ENCODE data around the gene AADACL2. TPM values are rescaled to one million over a fixed set of nuclear protein-coding genes. Genes with fewer than 3 reads are reported as not detected.

AADACL2 gene
- total RNA-seq, 2 donors from 2014 or later, result 0.10 to 1.2 TPM

DNA sequence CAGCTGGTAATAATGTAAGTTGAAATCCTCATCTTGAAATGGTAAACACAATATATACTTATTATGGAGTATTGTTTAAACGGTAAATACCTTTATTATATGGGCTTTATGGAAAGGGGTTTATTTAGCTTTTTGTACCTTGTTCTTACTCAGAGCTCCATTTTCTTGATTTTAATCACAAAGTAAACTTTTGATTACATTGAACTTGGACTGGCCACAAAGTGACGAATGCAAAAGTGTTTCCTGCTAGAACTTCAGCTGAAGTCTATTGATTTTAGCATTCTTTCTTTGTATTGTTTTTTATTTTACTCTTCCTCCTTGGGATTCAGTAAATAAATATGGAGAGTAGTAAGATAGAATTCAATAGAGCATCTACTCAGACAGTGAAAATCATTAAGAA is 60.4 kb downstream of the AADACL2 start:
- intact Hi-C loops (cut with DNase I), result no loop called here
- DNase-seq (ENCODE audit: low spot score), result no peak

DNA sequence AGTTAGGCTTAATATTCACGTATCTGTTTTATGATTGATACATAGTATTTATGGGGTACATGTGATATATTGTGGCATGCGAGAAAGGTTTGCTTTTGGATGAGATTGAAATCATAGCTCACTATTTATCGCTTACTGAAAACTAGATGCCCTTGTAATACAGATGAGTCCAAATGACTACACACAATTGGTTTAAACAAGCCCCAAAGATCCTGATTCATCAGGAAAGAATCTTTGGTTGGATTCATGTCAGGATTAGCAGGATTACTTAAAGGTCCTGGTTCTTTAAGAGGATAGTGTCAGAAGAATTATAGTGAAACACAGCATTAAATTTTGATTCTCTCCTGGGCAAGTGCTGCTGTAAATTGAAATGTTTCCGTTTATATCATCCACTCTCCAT is 61.5 kb downstream of the AADACL2 start:
- intact Hi-C loops (cut with DNase I), result no loop called here
- no peak for DNase-seq (ENCODE audit: low spot score)

- DNase-seq (ENCODE audit: low spot score), result no peak
- intact Hi-C loops (cut with DNase I), result no loop called here
Measured at GRCh38 chr3:151796105-151796680, 62.5 kb downstream of the AADACL2 start.

DNA sequence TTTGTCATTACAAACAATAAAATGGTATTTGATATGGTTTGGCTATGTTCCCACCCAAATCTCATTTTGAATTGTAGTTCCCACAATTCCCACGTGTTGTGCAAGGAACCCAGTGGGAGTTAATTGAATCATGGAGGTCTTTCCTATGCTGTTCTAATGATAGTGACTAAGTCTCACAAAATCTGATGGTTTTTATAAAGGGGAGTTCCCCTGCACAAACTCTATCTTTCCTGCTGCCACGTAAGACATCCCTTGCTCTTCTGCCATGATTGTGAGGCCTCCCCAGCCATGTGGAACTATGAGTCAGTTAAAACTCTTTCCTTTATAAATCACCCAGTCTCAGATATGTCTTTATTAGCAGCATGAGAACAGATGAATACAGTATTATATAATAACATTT is 64.7 kb downstream of the AADACL2 start:
- no peak for DNase-seq (ENCODE audit: low spot score)

GRCh38 chr3:151800431-151800830 is 66.7 kb downstream of the AADACL2 start:
- DNase-seq (ENCODE audit: low spot score), result no peak
- intact Hi-C loops (cut with DNase I), result no loop called here

More for the DNA sequence above, 64.7 kb downstream of the AADACL2 start:
- intact Hi-C loops (cut with DNase I), result no loop called here

- intact Hi-C loops (cut with DNase I), result no loop called here
- no peak for DNase-seq (ENCODE audit: low spot score)
Measured at GRCh38 chr3:151804267-151804666, 70.5 kb downstream of the AADACL2 start.

DNA sequence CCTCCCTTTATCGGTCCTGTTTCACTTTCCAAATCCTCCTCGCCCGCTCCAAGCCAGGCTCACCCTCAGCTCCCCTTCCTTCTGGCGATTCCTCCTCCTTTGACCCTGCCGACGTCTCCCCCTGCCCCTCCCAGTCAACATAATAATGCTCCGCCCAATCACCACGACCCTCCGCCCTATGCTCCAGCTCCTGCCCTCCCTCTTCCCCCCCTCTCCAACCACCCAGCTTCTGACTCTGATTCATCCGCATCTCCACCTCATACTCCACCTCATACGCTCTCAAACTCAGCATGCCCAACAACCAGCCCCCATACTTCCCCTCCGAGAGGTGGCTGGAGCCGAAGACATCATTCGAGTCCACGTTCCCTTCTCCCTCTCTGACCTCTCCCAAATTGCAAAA is 73.1 kb downstream of the AADACL2 start:
- DNase-seq (ENCODE audit: low spot score), result no peak
- intact Hi-C loops (cut with DNase I), result no loop called here

Other genes starting within 250 kb of the AADACL2 start
- gene AADAC, start 80.2 kb downstream of the AADACL2 start, total RNA-seq, result under 1 TPM; 0.14 to 0.42 TPM
- 1 to 10 TPM; 1.3 to 1.9 TPM for gene SUCNR1, start 139.7 kb downstream of the AADACL2 start, total RNA-seq

Data from posterior vena cava (tissue), 2 donors.